HL-60 (cell line): ENCODE measurements around the gene GNG7.

ENCODE experiments used
- DNase-seq, 2 experiments: peaks; one replicate each; pipeline ENCODE4 v3.0.0-alpha.2; 2010 to 2020; ENCODE audit warnings: low read depth in 1 of 2, low spot score in 1 of 2
- H3K27ac ChIP-seq: fragments of 250-450 bp; sonication (Bioruptor Pico); replicated peaks from 2 replicates; pipeline ENCODE4 v1.5.1; 2020; ENCODE audit warnings: mild to moderate bottlenecking, moderate library complexity
- H3K27me3 ChIP-seq: fragments of 250-450 bp; sonication (Bioruptor Pico); 2 replicates; pipeline ENCODE4 v1.5.1; 2021; ENCODE audit warnings: mild to moderate bottlenecking, moderate library complexity; ENCODE audit not compliant: insufficient read depth, poor library complexity, severe bottlenecking
- H3K4me3 ChIP-seq: replicated peaks from 2 replicates; pipeline ENCODE4 v1.5.1; 2011; ENCODE audit warnings: mild to moderate bottlenecking, control low read depth, low read length; ENCODE audit not compliant: insufficient read depth
- CTCF ChIP-seq: IDR thresholded peaks from one replicate; pipeline ENCODE4 v1.5.1; 2011; ENCODE audit warnings: low read length, control low read depth, inconsistent platforms; ENCODE audit not compliant: insufficient read depth
- GABPA ChIP-seq: IDR thresholded peaks from 2 replicates; pipeline ENCODE4 v1.6.1; 2012; ENCODE audit warnings: low read depth
- POLR2AphosphoS5 ChIP-seq: IDR thresholded peaks from 2 replicates; pipeline ENCODE4 v1.6.1; 2012; ENCODE audit warnings: low read depth
- REST ChIP-seq: IDR thresholded peaks from 2 replicates; pipeline ENCODE4 v1.6.1; 2012; ENCODE audit warnings: low read depth; ENCODE audit not compliant: insufficient replicate concordance
- SPI1 ChIP-seq: IDR thresholded peaks from 2 replicates; pipeline ENCODE4 v1.6.1; 2012; ENCODE audit warnings: low read depth, mild to moderate bottlenecking, borderline replicate concordance

The GNG7 gene

GRCh38 chr19:2555422-2556220, 146.9 kb downstream of the GNG7 start:
- H3K4me3 ChIP-seq: no peak overlapping the region

GRCh38 chr19:2554856-2555255, 147.6 kb downstream of the GNG7 start:
- no peak for DNase-seq
- no peak for TF ChIP-seq REST

More at GRCh38 chr19:2555422-2556220, 146.9 kb downstream of the GNG7 start:
- Histone ChIP-seq H3K27me3 (no peaks in the 10 kb centered on the region), H3K27ac (no peak overlapping the region)
- TF ChIP-seq REST: no peak
- no peak for TF ChIP-seq GABPA
- TF ChIP-seq SPI1: no peak
- TF ChIP-seq POLR2AphosphoS5: no peak
- TF ChIP-seq CTCF: no peak
- no peak for DNase-seq

GRCh38 chr19:2553510-2553909, 149.0 kb downstream of the GNG7 start:
- Histone ChIP-seq H3K27ac (no peak overlapping the region), H3K27me3 (no peaks in the 10 kb centered on the region), H3K4me3 (no peak overlapping the region)
- no peak for DNase-seq
- no peak for TF ChIP-seq REST
- no peak for TF ChIP-seq POLR2AphosphoS5
- no peak for TF ChIP-seq GABPA
- TF ChIP-seq CTCF: no peak
- TF ChIP-seq SPI1: no peak

More at GRCh38 chr19:2554856-2555255, 147.6 kb downstream of the GNG7 start:
- Histone ChIP-seq H3K4me3 (no peak overlapping the region), H3K27ac (no peak overlapping the region), H3K27me3 (no peaks in the 10 kb centered on the region)
